NB4 (cell line): Measurements from ENCODE around the gene ARMC9.

ENCODE experiments used
- CTCF ChIP-seq: IDR thresholded peaks from one replicate; pipeline ENCODE4 v1.5.1; 2012; ENCODE audit warnings: low read depth, low read length
- POLR2A ChIP-seq: IDR thresholded peaks from 2 replicates; pipeline ENCODE4 v1.6.1; 2011; ENCODE audit warnings: mild to moderate bottlenecking; ENCODE audit not compliant: insufficient read length; ENCODE audit errors: extremely low read depth

GRCh38 chr2:231239751-231240150, 41.3 kb downstream of the ARMC9 start:
- TF ChIP-seq CTCF (no peak), POLR2A (no peak)
